SK-N-SH treated with all-trans-retinoic acid at 6 μM for 48 hours (cell line): ENCODE results near the gene PALD1.

ENCODE experiments used
- ATAC-seq: fragments of 200-7000 bp; cut with Tn5 transposase; 3 replicates; pipeline ENCODE4 v1.9.1; 2020; ENCODE audit warnings: mild to moderate bottlenecking, moderate library complexity
- ARNTL ChIP-seq: fragments of 450-650 bp; formaldehyde crosslinking; IDR thresholded peaks from 2 replicates; pipeline ENCODE4 v1.5.0; 2020; ENCODE audit warnings: low read depth, mild to moderate bottlenecking, moderate library complexity, borderline replicate concordance
- BACH2 ChIP-seq: fragments of 250-450 bp; sonication (Bioruptor Pico); IDR thresholded peaks from 2 replicates; pipeline ENCODE4 v1.9.0; 2021; ENCODE audit warnings: mild to moderate bottlenecking, borderline replicate concordance
- CSDC2 ChIP-seq: fragments of 250-450 bp; sonication (Bioruptor Pico); IDR thresholded peaks from 2 replicates; pipeline ENCODE4 v1.5.0; 2020; ENCODE audit warnings: mild to moderate bottlenecking, moderate library complexity
- ESRRG ChIP-seq: fragments of 250-450 bp; sonication (Bioruptor Pico); IDR thresholded peaks from 2 replicates; pipeline ENCODE4 v1.6.1; 2021; ENCODE audit warnings: mild to moderate bottlenecking
- GLIS3 ChIP-seq: fragments of 250-450 bp; sonication (Bioruptor Pico); IDR thresholded peaks from 2 replicates; pipeline ENCODE4 v1.5.0; 2020; ENCODE audit warnings: mild to moderate bottlenecking, moderate library complexity
- ISL1 ChIP-seq: fragments of 250-450 bp; sonication (Bioruptor Pico); IDR thresholded peaks from 2 replicates; pipeline ENCODE4 v2.1.2; 2022; ENCODE audit warnings: mild to moderate bottlenecking, moderate library complexity
- OSR1 ChIP-seq: fragments of 250-450 bp; sonication (Bioruptor Pico); IDR thresholded peaks from 2 replicates; pipeline ENCODE4 v1.8.0; 2022; ENCODE audit warnings: moderate library complexity, mild to moderate bottlenecking, inconsistent platforms
- PPARA ChIP-seq: fragments of 250-450 bp; sonication (Bioruptor Pico); IDR thresholded peaks from 2 replicates; pipeline ENCODE4 v1.5.0; 2020; ENCODE audit warnings: mild to moderate bottlenecking, borderline replicate concordance
- RARB ChIP-seq: fragments of 250-450 bp; sonication (Bioruptor Pico); IDR thresholded peaks from 2 replicates; pipeline ENCODE4 v1.8.0; 2021; ENCODE audit warnings: mild to moderate bottlenecking, moderate library complexity
- SNAI2 ChIP-seq: fragments of 250-450 bp; sonication (Bioruptor Pico); IDR thresholded peaks from 2 replicates; pipeline ENCODE4 v1.5.0; 2020; ENCODE audit warnings: mild to moderate bottlenecking, moderate library complexity
- TCF4 ChIP-seq: fragments of 250-450 bp; sonication (Bioruptor Pico); IDR thresholded peaks from 2 replicates; pipeline ENCODE4 v1.8.0; 2021; ENCODE audit warnings: mild to moderate bottlenecking, moderate library complexity, borderline replicate concordance
- TOX ChIP-seq: fragments of 250-450 bp; sonication (Bioruptor Pico); IDR thresholded peaks from 2 replicates; pipeline ENCODE4 v1.8.0; 2021; ENCODE audit warnings: mild to moderate bottlenecking, moderate library complexity, borderline replicate concordance
- TSHZ2 ChIP-seq: fragments of 250-450 bp; sonication (Bioruptor Pico); IDR thresholded peaks from 2 replicates; pipeline ENCODE4 v1.5.0; 2020; ENCODE audit warnings: mild to moderate bottlenecking, moderate library complexity
- ZC3H10 ChIP-seq: fragments of 250-450 bp; sonication (Bioruptor Pico); IDR thresholded peaks from 2 replicates; pipeline ENCODE4 v1.5.1; 2021; ENCODE audit warnings: mild to moderate bottlenecking, moderate library complexity
- ZFP3 ChIP-seq: fragments of 250-450 bp; sonication (Bioruptor Pico); IDR thresholded peaks from 2 replicates; pipeline ENCODE4 v1.5.0; 2020; ENCODE audit warnings: mild to moderate bottlenecking, moderate library complexity
- ZFP30 ChIP-seq: fragments of 450-650 bp; formaldehyde crosslinking; IDR thresholded peaks from 2 replicates; pipeline ENCODE4 v1.5.0; 2022; ENCODE audit warnings: mild to moderate bottlenecking, moderate library complexity
- ZNF565 ChIP-seq: fragments of 450-650 bp; formaldehyde crosslinking; conservative IDR thresholded peaks from 2 replicates; pipeline ENCODE4 v1.5.0; 2020; ENCODE audit warnings: low read depth, mild to moderate bottlenecking, moderate library complexity
- ZNF70 ChIP-seq: fragments of 450-650 bp; formaldehyde crosslinking; IDR thresholded peaks from 2 replicates; pipeline ENCODE4 v1.5.0; 2020; ENCODE audit warnings: mild to moderate bottlenecking, moderate library complexity
- ZNF8 ChIP-seq: fragments of 450-650 bp; formaldehyde crosslinking; IDR thresholded peaks from 2 replicates; pipeline ENCODE4 v1.5.0; 2020; ENCODE audit warnings: mild to moderate bottlenecking, moderate library complexity
- TF ChIP-seq, protein P1 (sequence below): fragments of 250-450 bp; sonication (Bioruptor Pico); IDR thresholded peaks from 2 replicates; pipeline ENCODE4 v1.8.0; 2021; ENCODE audit warnings: low read depth, mild to moderate bottlenecking, moderate library complexity, borderline replicate concordance
- TF ChIP-seq, protein P2 (sequence below): fragments of 250-450 bp; sonication (Bioruptor Pico); IDR thresholded peaks from 2 replicates; pipeline ENCODE4 v1.5.1; 2021; ENCODE audit warnings: mild to moderate bottlenecking, moderate library complexity
- TF ChIP-seq, protein P3 (sequence below): fragments of 250-450 bp; sonication (Bioruptor Pico); IDR thresholded peaks from 2 replicates; pipeline ENCODE4 v1.5.1; 2020; ENCODE audit warnings: low read depth, mild to moderate bottlenecking, moderate library complexity

PALD1 gene

GRCh38 chr10:70505908-70506307, 27.3 kb downstream of the PALD1 start:
- ATAC-seq = no peak
- TF ChIP-seq, protein P1, sequence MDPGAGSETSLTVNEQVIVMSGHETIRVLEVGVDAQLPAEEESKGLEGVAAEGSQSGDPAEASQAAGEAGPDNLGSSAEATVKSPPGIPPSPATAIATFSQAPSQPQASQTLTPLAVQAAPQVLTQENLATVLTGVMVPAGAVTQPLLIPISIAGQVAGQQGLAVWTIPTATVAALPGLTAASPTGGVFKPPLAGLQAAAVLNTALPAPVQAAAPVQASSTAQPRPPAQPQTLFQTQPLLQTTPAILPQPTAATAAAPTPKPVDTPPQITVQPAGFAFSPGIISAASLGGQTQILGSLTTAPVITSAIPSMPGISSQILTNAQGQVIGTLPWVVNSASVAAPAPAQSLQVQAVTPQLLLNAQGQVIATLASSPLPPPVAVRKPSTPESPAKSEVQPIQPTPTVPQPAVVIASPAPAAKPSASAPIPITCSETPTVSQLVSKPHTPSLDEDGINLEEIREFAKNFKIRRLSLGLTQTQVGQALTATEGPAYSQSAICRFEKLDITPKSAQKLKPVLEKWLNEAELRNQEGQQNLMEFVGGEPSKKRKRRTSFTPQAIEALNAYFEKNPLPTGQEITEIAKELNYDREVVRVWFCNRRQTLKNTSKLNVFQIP (CRISPR knock-in tag) = no peak
- TF ChIP-seq TOX (CRISPR knock-in tag) (no peak), ZFP30 (CRISPR knock-in tag) (no peak), ZFP3 (CRISPR knock-in tag) (no peak), ESRRG (CRISPR knock-in tag) (no peak), PPARA (no peak)

GRCh38 chr10:70507966-70508365, 29.4 kb downstream of the PALD1 start:
- ATAC-seq = no peak
- TF ChIP-seq RARB (CRISPR knock-in tag) = no peak
- no peak for TF ChIP-seq OSR1 (CRISPR knock-in tag)
- TF ChIP-seq ESRRG (CRISPR knock-in tag) = no peak
- no peak for TF ChIP-seq BACH2
- TF ChIP-seq SNAI2 (CRISPR knock-in tag) = no peak
- no peak for TF ChIP-seq TOX (CRISPR knock-in tag)

- TF ChIP-seq SNAI2 (CRISPR knock-in tag) = no peak
- no peak for TF ChIP-seq GLIS3 (CRISPR knock-in tag)
- no peak for TF ChIP-seq ISL1 (CRISPR knock-in tag)
- TF ChIP-seq, protein P2, sequence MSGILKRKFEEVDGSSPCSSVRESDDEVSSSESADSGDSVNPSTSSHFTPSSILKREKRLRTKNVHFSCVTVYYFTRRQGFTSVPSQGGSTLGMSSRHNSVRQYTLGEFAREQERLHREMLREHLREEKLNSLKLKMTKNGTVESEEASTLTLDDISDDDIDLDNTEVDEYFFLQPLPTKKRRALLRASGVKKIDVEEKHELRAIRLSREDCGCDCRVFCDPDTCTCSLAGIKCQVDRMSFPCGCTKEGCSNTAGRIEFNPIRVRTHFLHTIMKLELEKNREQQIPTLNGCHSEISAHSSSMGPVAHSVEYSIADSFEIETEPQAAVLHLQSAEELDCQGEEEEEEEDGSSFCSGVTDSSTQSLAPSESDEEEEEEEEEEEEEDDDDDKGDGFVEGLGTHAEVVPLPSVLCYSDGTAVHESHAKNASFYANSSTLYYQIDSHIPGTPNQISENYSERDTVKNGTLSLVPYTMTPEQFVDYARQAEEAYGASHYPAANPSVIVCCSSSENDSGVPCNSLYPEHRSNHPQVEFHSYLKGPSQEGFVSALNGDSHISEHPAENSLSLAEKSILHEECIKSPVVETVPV (CRISPR knock-in tag) = no peak
- no peak for TF ChIP-seq TOX (CRISPR knock-in tag)
- no peak for TF ChIP-seq OSR1 (CRISPR knock-in tag)
- no peak for TF ChIP-seq BACH2
- TF ChIP-seq CSDC2 = no peak
- no peak for TF ChIP-seq ZC3H10 (CRISPR knock-in tag)
- no peak for TF ChIP-seq TSHZ2 (CRISPR knock-in tag)
- no peak for TF ChIP-seq ESRRG (CRISPR knock-in tag)
- TF ChIP-seq TCF4 (CRISPR knock-in tag) = no peak
- no peak for TF ChIP-seq ZFP30 (CRISPR knock-in tag)
- TF ChIP-seq ZNF8 (CRISPR knock-in tag) = no peak
- no peak for TF ChIP-seq RARB (CRISPR knock-in tag)
- no peak for TF ChIP-seq ZNF565 (CRISPR knock-in tag)
- TF ChIP-seq, protein P1 (CRISPR knock-in tag) = no peak
- no peak for TF ChIP-seq ARNTL (CRISPR knock-in tag)
- TF ChIP-seq PPARA = no peak
- no peak for TF ChIP-seq ZNF70
- no peak for ATAC-seq
Measured at GRCh38 chr10:70508912-70509756, 30.6 kb downstream of the PALD1 start.

GRCh38 chr10:70509757-70510147, 31.2 kb downstream of the PALD1 start:
- TF ChIP-seq ARNTL (CRISPR knock-in tag) = no peak
- TF ChIP-seq ZFP30 (CRISPR knock-in tag) = no peak
- TF ChIP-seq BACH2 = no peak
- TF ChIP-seq PPARA = no peak
- no peak for TF ChIP-seq OSR1 (CRISPR knock-in tag)
- TF ChIP-seq ESRRG (CRISPR knock-in tag) = no peak
- no peak for TF ChIP-seq TSHZ2 (CRISPR knock-in tag)
- TF ChIP-seq ZNF565 (CRISPR knock-in tag) = no peak
- TF ChIP-seq, protein P3, sequence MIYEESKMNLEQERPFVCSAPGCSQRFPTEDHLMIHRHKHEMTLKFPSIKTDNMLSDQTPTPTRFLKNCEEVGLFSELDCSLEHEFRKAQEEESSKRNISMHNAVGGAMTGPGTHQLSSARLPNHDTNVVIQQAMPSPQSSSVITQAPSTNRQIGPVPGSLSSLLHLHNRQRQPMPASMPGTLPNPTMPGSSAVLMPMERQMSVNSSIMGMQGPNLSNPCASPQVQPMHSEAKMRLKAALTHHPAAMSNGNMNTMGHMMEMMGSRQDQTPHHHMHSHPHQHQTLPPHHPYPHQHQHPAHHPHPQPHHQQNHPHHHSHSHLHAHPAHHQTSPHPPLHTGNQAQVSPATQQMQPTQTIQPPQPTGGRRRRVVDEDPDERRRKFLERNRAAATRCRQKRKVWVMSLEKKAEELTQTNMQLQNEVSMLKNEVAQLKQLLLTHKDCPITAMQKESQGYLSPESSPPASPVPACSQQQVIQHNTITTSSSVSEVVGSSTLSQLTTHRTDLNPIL = no peak
- no peak for TF ChIP-seq RARB (CRISPR knock-in tag)
- no peak for TF ChIP-seq ZNF70
- ATAC-seq = no peak
